Right lobe of liver (tissue), 4 donors: ENCODE results near the gene TBC1D20.

Experiments used
- CTCF ChIP-seq, 4 donors: fragments of 200-600 bp in 3 of 4; fragments of 450-650 bp in 1 of 4; IDR thresholded peaks; one replicate each; pipeline versions ENCODE4 v1.5.1 to v1.8.0; 2016 to 2022; ENCODE audit warnings: antibody characterized with exemption in 4 of 4, mild to moderate bottlenecking in 2 of 4
- POLR2A ChIP-seq: fragments of 450-650 bp; IDR thresholded peaks from one replicate; pipeline ENCODE4 v1.6.1; 2017; ENCODE audit warnings: antibody characterized with exemption, mild to moderate bottlenecking
- donor health status: DM: no; HTN: no; CAD: no.
- donor health status: DM: no; HTN: no; CAD: no.
- donor health status: DM: no; HTN: yes; CAD: no.

DNA sequence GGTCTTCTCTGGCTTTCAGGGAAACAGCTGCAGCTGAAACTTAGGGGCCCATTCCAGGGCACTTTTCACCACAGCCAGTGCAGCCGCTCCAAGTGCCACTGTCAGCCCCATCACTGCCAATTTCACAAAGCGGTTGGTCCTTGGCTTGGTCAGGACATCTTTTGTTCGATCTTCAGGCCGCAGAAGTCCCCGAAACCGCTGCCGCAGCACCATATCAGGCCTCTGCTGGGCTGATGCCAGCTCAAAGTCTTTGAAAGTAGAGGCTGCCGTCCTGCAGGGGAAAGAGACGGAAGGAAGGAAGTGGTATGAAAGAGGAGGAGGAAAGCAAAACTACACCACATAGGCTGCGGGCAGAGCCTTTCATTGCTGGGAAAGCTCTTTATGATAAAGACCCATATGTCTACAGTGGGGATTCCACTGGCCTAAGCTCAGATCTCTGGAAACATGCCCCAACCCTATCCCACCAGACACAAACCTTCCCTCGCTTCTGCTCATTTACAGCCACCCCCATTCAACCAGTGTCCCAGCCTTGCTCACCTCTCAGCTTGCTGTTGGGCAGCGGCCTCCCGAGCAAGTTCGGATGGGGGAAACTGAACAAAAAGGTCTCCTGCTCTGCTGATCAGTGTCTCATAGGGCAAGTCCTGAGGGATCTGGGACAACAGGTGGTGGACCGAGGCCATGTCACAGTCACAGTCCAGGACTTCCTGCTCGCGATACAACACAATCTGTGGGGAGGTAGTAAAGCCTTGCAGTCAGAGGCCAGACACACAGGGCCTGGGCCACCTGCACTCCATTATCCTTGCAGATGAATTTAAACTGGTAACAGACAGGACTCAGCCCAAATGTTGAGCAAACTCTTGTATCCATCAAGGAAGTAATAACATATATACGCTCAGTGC, 23.5 kb downstream of the TBC1D20 start:
- no peak for TF ChIP-seq CTCF (IDR thresholded peaks at IDR 0.05)
- no peak for TF ChIP-seq POLR2A
